HFF-Myc (cell line): ENCODE data around the gene TBX20.
A peak's percentile ranks its signal among the peaks of the same experiment; 100 is the strongest.
"Not testable (repeated sequence)": the region's sequence is repeated elsewhere in the genome, so short reads cannot be mapped to it uniquely, and the experiment has no call there.

Experiments used
- DNase-seq: peaks from one replicate; pipeline ENCODE4 v3.0.0-alpha.2; 2011; ENCODE audit warnings: low read depth; ENCODE audit errors: extremely low read depth
- H3K4me3 ChIP-seq: replicated peaks from 2 replicates; pipeline ENCODE4 v1.5.1; 2011; ENCODE audit warnings: low read depth, mild to moderate bottlenecking, control low read depth, low read length
- TF ChIP-seq, protein P1 (sequence below): IDR thresholded peaks from 2 replicates; pipeline ENCODE4 v1.5.1; 2012; ENCODE audit warnings: mild to moderate bottlenecking, low read depth, low read length, control low read depth; ENCODE audit errors: missing control alignments

Gene TBX20

DNA sequence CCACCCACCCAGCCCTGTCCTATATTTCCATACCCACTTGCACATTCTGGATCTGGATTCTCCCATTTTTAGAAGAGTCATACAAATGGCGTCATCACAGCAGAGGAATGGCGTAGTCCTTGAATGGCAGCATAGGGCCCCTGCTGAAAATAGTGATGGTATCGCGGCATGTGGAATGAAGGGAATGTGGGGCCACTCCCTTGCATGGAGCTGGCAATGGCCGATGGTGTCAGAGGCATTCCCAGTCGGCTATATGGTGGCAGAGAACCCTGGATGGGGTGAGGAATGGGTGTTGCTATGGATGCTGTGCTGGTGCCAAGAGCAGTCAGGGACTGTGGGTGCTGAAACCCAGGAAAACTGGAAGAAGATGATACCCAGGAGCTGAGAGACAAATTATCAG, 51.5 kb downstream of the TBX20 start:
- DNase-seq, H3K4me3 ChIP-seq: not testable (repeated sequence)

DNA sequence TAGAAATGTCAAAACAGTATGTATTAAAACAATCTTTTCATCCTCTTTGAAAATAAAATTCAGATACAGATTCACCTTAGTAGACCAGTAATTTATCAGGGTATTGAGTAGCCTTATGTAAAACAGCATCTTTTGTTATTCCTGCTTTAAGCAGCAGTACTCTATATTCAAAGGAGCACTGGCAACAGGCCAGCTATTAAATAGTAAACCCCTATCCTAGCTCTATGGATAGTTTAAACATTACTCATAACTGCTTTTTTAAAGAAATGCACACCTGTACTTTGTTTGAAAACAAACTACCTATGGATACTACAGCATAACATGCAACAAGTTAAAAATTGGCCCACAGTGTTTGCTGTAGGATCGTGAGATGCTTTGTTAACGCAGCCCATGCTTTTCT, 53.7 kb downstream of the TBX20 start:
- not testable (repeated sequence) for DNase-seq, H3K4me3 ChIP-seq

DNA sequence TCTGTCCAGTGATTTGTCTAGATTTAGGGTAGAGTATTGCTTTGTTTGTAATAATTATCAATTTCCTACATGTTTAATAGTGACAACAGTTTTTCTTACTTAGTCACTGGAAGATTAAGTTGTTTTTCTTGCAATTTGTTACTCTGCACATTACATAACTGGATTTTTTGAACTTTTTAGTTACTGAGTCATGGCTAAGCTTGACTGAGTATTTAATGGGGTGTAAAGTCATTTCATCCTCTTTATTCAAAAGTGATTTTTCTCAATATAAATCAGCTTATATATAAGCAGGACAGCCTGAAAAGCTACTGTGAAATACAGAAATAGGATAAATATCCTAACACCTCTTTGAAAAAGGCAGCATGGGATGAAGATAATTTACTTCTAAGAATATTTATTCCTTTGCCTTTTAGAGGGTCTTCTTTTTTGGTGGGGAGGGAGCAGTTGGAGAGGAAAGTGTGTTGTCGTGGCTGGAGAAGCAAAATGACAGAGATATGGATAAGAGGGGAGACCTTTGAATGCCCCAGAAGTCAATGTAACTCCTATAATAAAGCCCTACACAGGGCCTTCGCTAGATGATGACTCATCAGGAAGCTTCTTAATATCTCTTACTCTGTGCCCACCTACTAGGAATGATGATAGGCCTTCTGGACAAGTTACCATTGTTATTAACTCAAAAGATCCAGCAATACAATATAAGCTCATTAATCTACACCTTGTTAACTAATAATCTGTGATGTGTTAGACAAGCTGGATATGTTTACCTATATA, 55.3 kb downstream of the TBX20 start:
- not testable (repeated sequence) for H3K4me3 ChIP-seq, DNase-seq

DNA sequence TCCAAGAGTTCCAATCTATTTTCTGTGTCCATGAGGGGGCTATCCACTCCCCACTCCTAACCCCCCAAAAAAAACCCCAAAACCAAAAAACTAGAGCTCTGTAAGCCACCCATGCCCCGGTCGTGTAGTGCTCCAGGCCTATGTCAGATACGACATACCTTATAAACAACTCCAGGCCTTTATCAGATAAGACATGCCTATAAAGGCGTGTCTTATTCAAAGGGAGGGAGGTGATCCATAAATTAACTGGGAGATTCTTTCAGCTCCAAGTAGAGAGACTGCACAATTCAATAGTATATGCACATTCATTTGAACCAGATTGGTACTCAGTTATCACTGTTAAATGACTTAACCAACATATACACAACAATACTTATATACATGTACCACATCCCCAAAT, 62.3 kb downstream of the TBX20 start:
- not testable (repeated sequence) for DNase-seq, H3K4me3 ChIP-seq

DNA sequence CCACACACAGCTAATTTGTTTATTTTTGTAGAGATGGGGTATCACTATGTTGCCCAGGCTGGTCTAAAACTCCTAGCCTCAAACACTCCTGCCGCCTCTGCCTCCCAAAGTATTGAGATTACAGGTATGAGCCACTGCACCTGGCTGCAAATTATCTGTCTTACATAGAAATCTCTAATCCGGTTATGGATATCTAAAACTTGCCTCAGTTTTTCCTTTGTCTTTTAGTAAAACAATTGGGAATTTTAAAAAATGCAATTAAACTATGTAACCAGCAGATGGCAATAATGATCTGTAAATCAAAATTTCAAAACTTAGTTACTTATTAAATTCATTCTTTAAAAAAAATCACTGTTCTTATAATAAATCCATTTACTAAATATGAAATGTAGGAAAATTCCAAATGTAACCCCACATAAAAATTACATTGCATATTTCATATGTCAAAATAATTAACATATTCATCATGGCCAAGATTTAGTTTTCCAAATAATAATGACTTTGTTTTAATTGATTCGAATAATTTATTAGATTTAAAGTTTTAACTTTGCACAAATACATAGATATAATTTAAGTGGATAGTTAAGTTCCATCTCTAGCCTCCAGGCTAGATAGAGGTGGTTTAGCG, 63.6 kb downstream of the TBX20 start:
- DNase-seq, H3K4me3 ChIP-seq: not testable (repeated sequence)

DNA sequence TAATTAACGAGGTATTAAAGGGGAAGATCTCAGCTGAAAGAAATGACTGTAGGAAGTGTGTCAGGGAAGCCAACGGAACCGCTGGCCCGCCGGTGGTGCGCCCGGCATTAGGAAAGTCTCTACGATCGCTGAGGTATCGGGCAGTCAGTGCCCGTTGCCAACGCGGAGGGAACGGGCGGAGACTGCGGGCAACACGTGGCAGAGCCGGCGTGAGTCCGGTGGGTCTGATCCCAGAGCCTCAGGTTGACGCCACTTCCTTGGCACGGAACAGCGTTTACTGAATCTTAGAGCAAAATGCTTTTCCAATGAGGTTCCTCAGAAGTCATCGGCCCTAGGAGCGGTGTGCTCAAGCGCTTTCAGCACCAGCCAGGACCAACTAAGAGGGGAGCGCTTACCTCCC, 67.1 kb downstream of the TBX20 start:
- peak overlapping the region; percentile 29 for H3K4me3 ChIP-seq
- DNase-seq: not testable (repeated sequence)

DNA sequence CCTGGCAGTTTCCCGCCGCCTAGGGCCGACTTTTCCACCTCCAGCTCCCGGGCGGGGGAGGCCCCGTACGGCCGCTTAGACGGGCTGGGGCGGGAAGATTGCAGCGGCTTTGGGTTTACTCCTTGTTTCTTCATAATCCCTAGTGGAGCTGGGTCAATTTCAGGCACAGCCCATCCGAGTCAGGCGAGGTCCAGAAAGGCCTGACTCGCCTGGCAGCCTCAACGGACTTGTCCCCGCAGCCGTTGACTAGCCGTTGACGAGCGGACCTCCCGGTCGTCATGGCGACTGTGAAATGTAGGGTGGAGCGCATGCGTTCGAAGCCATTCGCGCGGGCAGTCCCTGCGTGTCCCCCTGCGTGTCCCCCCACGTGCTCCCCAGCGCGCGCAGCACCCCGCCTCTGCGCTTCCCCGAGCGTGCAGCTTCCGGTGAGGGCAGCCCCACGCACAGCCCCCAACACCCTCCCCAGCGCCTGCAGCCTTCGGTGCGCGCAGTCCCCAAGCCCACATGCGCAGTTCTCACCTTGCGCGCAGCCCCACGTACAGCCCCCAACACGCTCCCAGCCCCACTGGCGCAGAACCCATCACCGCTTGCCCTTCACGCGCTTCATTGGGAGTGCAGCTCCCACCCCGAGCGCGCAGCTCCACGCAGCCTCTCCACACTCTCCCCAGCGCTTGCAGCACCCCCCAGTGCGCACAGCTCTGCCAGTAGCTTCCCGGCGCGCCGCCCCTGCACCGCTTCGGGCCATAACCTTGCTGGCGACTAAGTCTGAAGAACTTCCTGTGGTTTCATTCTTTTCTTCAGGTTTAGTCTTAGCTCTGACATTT, 67.8 kb downstream of the TBX20 start:
- DNase-seq: no peak
- TF ChIP-seq, protein P1, sequence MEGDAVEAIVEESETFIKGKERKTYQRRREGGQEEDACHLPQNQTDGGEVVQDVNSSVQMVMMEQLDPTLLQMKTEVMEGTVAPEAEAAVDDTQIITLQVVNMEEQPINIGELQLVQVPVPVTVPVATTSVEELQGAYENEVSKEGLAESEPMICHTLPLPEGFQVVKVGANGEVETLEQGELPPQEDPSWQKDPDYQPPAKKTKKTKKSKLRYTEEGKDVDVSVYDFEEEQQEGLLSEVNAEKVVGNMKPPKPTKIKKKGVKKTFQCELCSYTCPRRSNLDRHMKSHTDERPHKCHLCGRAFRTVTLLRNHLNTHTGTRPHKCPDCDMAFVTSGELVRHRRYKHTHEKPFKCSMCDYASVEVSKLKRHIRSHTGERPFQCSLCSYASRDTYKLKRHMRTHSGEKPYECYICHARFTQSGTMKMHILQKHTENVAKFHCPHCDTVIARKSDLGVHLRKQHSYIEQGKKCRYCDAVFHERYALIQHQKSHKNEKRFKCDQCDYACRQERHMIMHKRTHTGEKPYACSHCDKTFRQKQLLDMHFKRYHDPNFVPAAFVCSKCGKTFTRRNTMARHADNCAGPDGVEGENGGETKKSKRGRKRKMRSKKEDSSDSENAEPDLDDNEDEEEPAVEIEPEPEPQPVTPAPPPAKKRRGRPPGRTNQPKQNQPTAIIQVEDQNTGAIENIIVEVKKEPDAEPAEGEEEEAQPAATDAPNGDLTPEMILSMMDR: no peak
- peak overlapping the region; percentile 29 for H3K4me3 ChIP-seq

DNA sequence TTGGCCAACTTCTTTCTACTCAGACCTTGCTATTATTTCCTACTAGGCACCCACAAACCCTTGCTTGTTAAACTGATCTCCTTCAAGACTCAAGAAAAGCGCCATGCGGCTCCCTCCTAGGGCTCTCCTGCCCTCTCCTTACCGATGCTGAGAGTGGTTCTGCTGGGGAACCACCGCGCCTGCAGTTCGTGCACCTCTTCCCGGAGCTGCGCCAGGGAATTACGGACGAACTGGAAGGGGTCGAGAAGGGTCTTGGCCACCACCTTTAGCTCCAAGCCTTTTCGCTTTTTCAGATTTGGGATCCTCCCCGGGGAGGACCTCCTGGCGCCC, 68.4 kb downstream of the TBX20 start:
- peak overlapping the region; percentile 29 for H3K4me3 ChIP-seq

DNA sequence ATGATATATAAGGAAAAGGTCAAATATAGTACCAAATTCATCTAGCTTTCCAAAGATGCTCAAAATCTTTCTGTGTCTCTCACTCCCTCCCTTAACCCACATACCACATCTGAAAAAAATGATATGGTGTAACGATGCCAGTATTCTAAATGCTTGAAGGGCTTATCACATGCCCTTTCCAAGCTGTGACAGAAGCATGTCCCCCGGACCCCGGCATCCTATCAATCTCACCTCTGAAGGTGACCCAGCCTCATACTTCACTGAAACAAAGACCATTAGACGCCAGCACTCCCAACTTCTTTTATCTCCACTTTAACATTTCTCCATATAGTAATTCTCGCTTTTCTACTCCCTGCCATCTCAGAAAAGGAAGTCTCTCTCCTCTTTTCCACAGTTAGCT, 68.9 kb downstream of the TBX20 start:
- peak overlapping the region; percentile 29; the same call in 1 of the 2 replicates for H3K4me3 ChIP-seq
- DNase-seq: not testable (repeated sequence)

More for the DNA sequence above, 68.4 kb downstream of the TBX20 start:
- DNase-seq: not testable (repeated sequence)

DNA sequence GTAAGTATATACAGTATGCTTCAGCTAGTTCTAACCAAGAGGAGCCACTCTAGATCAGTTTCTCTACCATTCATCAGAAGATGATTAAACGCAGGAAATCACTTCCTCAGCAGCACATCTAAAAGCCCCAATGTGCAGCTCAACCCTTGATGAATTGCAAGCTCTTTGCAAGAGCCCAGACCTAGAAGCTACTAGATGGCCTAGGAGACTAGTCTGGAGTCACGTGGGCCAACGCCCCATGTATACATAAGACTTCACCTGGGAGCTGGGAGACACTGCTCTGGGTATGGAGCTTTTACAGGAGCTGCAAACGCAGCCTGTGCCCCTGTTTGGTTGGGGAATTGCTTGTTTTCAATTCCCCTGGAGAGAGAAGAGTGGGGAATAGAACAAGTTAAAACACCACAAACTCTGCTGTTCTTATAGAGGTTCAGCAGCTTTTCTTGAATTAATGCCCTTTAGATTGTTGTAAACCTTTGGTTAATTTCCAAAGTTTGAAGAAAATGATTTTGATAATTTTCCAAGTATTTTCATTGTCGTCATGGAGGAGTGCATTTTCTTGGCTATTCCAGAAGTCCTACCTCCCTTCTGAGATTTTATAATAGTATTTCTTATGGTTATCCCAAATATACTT, 69.9 kb downstream of the TBX20 start:
- H3K4me3 ChIP-seq, DNase-seq: not testable (repeated sequence)

DNA sequence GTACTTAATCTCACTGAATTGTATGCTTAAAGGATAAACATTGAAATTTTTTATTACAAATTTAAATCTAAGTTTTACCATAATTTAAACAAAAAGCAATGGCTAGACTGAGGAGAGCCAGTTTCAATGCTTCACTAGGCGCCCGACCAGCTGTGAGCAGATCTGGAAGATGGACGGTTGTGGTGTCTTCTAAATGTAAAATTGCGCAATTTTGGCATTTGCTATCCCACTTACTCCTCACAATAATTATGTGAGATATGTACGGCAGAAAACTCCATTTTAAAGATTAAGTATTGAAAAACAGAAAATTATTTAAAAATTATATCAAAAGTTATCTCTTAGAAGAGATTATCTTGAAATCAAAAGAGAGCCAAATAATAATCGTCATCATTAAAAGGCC, 73.2 kb downstream of the TBX20 start:
- not testable (repeated sequence) for DNase-seq, H3K4me3 ChIP-seq

DNA sequence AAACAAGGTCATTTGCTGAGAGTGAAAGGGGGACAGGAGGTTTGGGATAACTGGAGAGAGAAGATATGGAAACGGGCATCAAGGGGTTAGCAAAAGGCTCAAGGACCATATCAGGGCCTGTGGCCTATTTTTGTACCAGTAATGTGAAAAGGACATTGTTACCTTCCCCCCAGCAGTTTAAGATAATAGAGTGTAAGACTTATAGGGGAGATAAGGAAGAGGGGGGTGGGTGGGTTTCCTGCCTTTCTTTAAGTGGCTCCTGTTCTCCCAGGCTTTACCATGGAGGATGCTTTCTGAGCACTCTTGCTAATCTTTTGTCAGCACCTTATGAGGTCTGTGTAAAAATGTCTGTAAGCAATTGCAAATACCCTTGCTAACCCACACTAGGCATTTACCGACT, 80.7 kb downstream of the TBX20 start:
- not testable (repeated sequence) for H3K4me3 ChIP-seq, DNase-seq

DNA sequence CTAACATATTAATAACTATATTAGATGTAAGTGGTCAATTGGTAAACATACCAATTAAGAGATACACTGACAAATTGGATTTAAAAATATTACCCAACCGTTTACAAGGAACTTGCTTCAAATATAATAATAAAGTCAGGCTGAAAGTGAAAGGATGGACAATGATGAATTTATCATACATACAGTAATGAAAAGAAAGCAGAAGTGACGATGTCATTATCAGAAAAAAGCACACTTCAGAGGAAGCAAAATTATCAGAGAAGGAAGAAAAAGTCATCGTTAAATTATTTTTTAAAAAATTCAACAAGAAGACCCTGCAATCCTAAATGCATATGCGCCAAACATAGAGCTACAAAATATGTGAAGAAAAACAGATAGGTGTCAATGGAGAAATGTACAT, 81.8 kb downstream of the TBX20 start:
- not testable (repeated sequence) for DNase-seq

DNA sequence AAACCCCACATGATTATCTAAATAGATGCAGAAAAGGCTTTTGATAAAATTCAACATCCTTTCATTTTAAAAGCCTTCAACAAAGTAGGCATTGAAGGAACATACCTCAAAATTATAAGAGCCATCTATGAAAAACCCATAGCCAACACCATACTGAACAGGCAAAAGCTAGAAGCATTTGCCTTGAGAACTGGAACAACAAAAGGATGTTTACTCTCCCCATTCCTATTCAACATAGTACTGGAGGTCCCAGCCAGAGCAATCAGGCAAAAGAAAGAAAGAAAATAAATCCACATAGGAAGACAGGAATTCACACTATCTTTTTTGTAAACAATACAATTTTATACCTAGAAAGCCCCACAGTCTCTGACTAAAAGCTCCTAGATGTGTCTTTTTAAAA, 86.2 kb downstream of the TBX20 start:
- not testable (repeated sequence) for DNase-seq, H3K4me3 ChIP-seq

More for the DNA sequence above, 81.8 kb downstream of the TBX20 start:
- H3K4me3 ChIP-seq: not testable (repeated sequence)

DNA sequence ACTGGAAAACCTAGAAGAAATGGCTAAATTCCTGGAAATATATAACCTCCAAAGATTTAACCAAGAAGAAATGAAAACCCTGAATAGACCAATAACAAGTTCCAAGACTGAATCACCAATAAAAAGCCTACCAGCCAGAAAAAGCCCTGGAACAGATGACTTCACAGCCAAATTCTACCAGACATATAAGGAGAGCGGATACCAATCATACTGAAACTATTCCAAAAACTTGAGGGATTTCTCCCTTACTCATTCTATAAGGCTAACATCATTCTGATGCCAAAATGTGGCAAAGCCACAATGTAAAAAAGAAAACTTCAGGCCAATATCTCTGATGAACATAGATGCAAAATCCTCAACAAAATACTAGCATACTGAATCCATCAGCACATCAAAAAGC, 86.7 kb downstream of the TBX20 start:
- not testable (repeated sequence) for H3K4me3 ChIP-seq, DNase-seq

DNA sequence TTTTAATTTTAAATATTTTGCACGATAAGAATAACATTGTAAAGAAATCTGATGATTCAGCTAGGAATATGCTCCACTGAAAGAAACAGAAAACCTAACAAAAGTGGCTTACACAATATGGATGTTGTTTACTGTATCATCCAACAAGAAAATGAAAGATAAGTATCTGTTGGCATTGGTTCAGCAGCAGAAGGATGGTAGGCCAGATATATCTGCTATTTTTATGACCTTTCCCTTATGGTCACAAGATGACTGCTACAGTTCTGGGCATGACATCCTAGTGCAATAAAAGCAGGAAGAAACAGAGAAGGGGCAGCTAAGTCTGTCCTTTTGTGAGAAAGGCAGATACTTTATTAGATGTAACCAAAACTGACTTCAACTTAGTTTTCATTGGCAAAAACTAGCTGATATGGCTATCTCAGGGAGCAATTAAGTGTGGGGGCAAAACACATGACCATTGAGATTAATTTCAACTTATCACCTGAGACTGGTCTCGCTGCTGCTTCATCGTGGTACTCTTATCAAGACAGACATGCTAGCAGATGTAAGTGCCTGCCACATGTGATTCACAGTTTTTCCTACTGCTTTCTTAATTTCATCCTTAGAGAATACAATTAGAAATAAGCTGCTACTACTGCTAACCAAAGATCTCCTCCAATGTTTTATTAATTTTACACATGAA, 92.7 kb downstream of the TBX20 start:
- not testable (repeated sequence) for H3K4me3 ChIP-seq, DNase-seq
